Liver (tissue), 9 donors: ENCODE results near the gene CLASRP. TPM values are rescaled to one million over a fixed set of nuclear protein-coding genes. Genes with fewer than 3 reads are reported as not detected.

Experiments used
- DNase-seq: peaks from one replicate; pipeline ENCODE4 v3.0.0-alpha.2; 2017; ENCODE audit warnings: low spot score
- H3K27ac ChIP-seq, 2 donors: one replicate each; pipeline ENCODE4 v1.7.0; 2013; ENCODE audit warnings: inconsistent platforms in 2 of 2, low read length in 2 of 2, control low read depth in 1 of 2, low read depth in 1 of 2, mild to moderate bottlenecking in 1 of 2
- H3K27me3 ChIP-seq, 4 donors: one replicate each; pipeline versions ENCODE4 v1.6.1 to v1.7.0; 2013; ENCODE audit warnings: low read length in 3 of 4, inconsistent platforms in 1 of 4, mild to moderate bottlenecking in 1 of 4, moderate library complexity in 1 of 4; ENCODE audit not compliant: control insufficient read depth in 4 of 4, insufficient read depth in 4 of 4
- H3K36me3 ChIP-seq, 4 donors: one replicate each; pipeline versions ENCODE4 v1.6.1 to v1.7.0; 2013; ENCODE audit warnings: low read length in 3 of 4, mild to moderate bottlenecking in 3 of 4, low read depth in 1 of 4, moderate library complexity in 1 of 4; ENCODE audit not compliant: control insufficient read depth in 4 of 4, insufficient read depth in 3 of 4
- H3K4me1 ChIP-seq, 4 donors: one replicate each; pipeline versions ENCODE4 v1.6.1 to v1.7.0; 2013; ENCODE audit warnings: low read length in 3 of 4, mild to moderate bottlenecking in 3 of 4, moderate library complexity in 1 of 4; ENCODE audit not compliant: control insufficient read depth in 4 of 4, insufficient read depth in 4 of 4
- H3K4me3 ChIP-seq, 3 donors: one replicate each; pipeline versions ENCODE4 v1.6.1 to v1.7.0; 2013; ENCODE audit warnings: low read length in 3 of 3, control low read depth in 1 of 3, low read depth in 1 of 3, mild to moderate bottlenecking in 1 of 3
- H3K9ac ChIP-seq, 2 donors: one replicate each; pipeline ENCODE4 v1.7.0; 2013; ENCODE audit warnings: low read length in 2 of 2, mild to moderate bottlenecking in 2 of 2, moderate library complexity in 2 of 2, control low read depth in 1 of 2, low read depth in 1 of 2
- H3K9me3 ChIP-seq, 4 donors: one replicate each; pipeline versions ENCODE4 v1.6.1 to v1.7.0; 2013; ENCODE audit warnings: low read length in 3 of 4; ENCODE audit not compliant: control insufficient read depth in 4 of 4
- EGR1 ChIP-seq, 2 donors: IDR thresholded peaks; 2 replicates each; pipeline ENCODE4 v1.6.1; 2016 to 2018; ENCODE audit warnings: antibody characterized with exemption in 2 of 2, low read depth in 2 of 2
- FOXA1 ChIP-seq: IDR thresholded peaks from 2 replicates; pipeline ENCODE4 v1.6.1; 2016; ENCODE audit warnings: antibody characterized with exemption
- FOXA2 ChIP-seq: IDR thresholded peaks from 2 replicates; pipeline ENCODE4 v1.6.1; 2016; ENCODE audit warnings: antibody characterized with exemption
- GABPA ChIP-seq, 2 donors: IDR thresholded peaks in 1 of 2; conservative IDR thresholded peaks in 1 of 2; 2 replicates each; pipeline ENCODE4 v1.6.1; 2016; ENCODE audit warnings: antibody characterized with exemption in 2 of 2, mild to moderate bottlenecking in 1 of 2, moderate library complexity in 1 of 2
- HNF4A ChIP-seq, 2 donors: conservative IDR thresholded peaks; 2 replicates each; pipeline ENCODE4 v1.6.1; 2016; ENCODE audit warnings: antibody characterized with exemption in 2 of 2, mild to moderate bottlenecking in 2 of 2
- HNF4G ChIP-seq: IDR thresholded peaks from 2 replicates; pipeline ENCODE4 v1.6.1; 2016; ENCODE audit warnings: antibody characterized with exemption
- JUND ChIP-seq, 2 donors: IDR thresholded peaks; 2 replicates each; pipeline ENCODE4 v1.6.1; 2016; ENCODE audit warnings: antibody characterized with exemption in 2 of 2
- NR2F2 ChIP-seq: IDR thresholded peaks from 2 replicates; pipeline ENCODE4 v1.6.1; 2016; ENCODE audit warnings: antibody characterized with exemption
- RAD21 ChIP-seq, 2 donors: IDR thresholded peaks; 2 replicates each; pipeline ENCODE4 v1.6.1; 2016; ENCODE audit warnings: antibody characterized with exemption in 2 of 2, mild to moderate bottlenecking in 2 of 2
- RXRA ChIP-seq, 2 donors: IDR thresholded peaks; 2 replicates each; pipeline ENCODE4 v1.6.1; 2017 to 2018; ENCODE audit warnings: antibody characterized with exemption in 2 of 2, mild to moderate bottlenecking in 1 of 2
- SP1 ChIP-seq: IDR thresholded peaks from 2 replicates; pipeline ENCODE4 v1.6.1; 2018; ENCODE audit warnings: antibody characterized with exemption, mild to moderate bottlenecking
- TAF1 ChIP-seq: conservative IDR thresholded peaks from 2 replicates; pipeline ENCODE4 v1.6.1; 2016; ENCODE audit warnings: antibody characterized with exemption, mild to moderate bottlenecking
- YY1 ChIP-seq: IDR thresholded peaks from 2 replicates; pipeline ENCODE4 v1.6.1; 2016; ENCODE audit warnings: antibody characterized with exemption, mild to moderate bottlenecking
- WGBS: extraction: QIAGEN DNeasy Blood & Tissue Kit; methylation state at CpG from one replicate; pipeline ENCODE4 v1.1.7; 2013; 5-methylcytosine and 5-hydroxymethylcytosine counted together
- polyA plus RNA-seq, 2 donors: library from polyadenylated mRNA; stranded (reverse) in 1 of 2; unstranded in 1 of 2; fragments of 200-250 nt in 1 of 2; fragments of >200 nt in 1 of 2; fragmentation: Nextera tagmentation in 1 of 2; extraction: Ambion mirVana in 1 of 2; gene quantifications; one replicate each; pipeline versions ENCODE4 v1.2.1 to v1.2.3, GENCODE V29; 2013 to 2015
- total RNA-seq, 2 donors: library from RNA; depleted of rRNA; stranded (reverse); fragments of >200 nt; gene quantifications; one replicate each; pipeline ENCODE4 v1.2.3, GENCODE V29; 2014
- TF ChIP-seq, protein P1 (sequence below): fragments of 150-350 bp; IDR thresholded peaks from 2 replicates; pipeline ENCODE4 v1.5.1; 2017; ENCODE audit warnings: improper control_type of control experiment, low read depth, low read length; ENCODE audit not compliant: missing input control
- TF ChIP-seq, protein P2 (sequence below): IDR thresholded peaks from 2 replicates; pipeline ENCODE4 v1.6.1; 2016; ENCODE audit warnings: antibody characterized with exemption
- TF ChIP-seq, protein P3 (sequence below): IDR thresholded peaks from 2 replicates; pipeline ENCODE4 v1.6.1; 2016; ENCODE audit warnings: antibody characterized with exemption, mild to moderate bottlenecking
- TF ChIP-seq, protein P4 (sequence below): IDR thresholded peaks from 2 replicates; pipeline ENCODE4 v1.6.1; 2016; ENCODE audit warnings: antibody characterized with exemption
- TF ChIP-seq, protein P5 (sequence below): IDR thresholded peaks from 2 replicates; pipeline ENCODE4 v1.6.1; 2016; ENCODE audit warnings: antibody characterized with exemption
- donor health status: healthy.
- donor health status: healthy.
- donor health status: healthy.
- donor health status: healthy.
- donor health status: healthy.

Gene CLASRP
- total and polyA plus RNA-seq, 4 donors, result 9.0 to 44.3 (median 12.8) TPM

DNA sequence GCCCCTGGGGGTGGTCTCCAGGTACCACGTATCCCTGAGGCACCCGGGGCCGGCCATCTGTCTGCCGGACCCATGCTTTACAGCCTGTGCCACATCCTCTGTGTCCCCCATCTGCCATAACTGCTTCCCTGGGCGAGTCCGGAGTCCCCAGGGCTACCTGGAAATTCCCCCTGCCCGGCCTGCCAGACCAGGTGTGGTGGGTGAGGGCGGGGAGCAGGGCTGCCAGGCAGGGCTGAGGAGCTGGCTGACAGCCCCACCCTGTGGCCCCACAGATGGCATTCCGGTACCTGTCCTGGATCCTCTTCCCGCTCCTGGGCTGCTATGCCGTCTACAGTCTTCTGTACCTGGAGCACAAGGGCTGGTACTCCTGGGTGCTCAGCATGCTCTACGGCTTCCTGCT, 47.9 kb upstream of the CLASRP start (continued):
- TF ChIP-seq EGR1 (IDR thresholded peaks at IDR 0.05; ENCODE audit: low read depth in 2 of 2), result no peak
- TF ChIP-seq SP1, result no peak
- TF ChIP-seq FOXA2, result no peak

DNA sequence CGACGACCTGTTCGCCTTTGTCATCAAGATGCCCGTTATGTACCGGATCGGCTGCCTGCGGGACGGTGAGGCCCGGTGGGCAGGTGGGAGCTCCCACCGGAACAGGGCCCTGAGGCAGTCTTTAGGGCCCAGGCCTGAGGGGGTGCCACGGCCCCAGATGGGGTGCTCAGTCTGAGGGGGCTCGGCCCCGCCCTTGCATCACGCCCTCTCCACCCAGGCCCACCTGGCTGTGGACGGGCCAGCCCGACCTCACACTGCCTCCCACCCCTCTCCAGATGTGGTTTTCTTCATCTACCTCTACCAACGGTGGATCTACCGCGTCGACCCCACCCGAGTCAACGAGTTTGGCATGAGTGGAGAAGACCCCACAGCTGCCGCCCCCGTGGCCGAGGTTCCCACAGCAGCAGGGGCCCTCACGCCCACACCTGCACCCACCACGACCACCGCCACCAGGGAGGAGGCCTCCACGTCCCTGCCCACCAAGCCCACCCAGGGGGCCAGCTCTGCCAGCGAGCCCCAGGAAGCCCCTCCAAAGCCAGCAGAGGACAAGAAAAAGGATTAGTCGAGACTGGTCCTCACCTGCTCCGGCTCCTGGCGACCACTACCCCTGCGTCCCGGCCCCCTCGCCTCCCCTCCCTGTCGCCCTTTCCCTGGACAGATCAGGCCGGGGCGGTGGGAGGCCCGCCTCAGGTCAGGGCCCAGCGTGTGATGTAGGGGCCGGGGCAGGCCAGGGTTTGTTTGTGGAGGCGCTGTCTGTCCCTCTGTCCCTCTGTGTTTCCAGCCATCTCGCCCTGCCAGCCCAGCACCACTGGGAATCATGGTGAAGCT, 46.3 kb upstream of the CLASRP start:
- DNase-seq, result no peak
- peaks cover 11 to 43% (median 17%) of the 10 kb centered on the region in 4 donors for H3K36me3 ChIP-seq
- no peak overlapping the region for H3K4me3 ChIP-seq
- no peaks in the 10 kb centered on the region for H3K27me3 ChIP-seq
- no peak overlapping the region for H3K9ac ChIP-seq
- 94% methylated on average over 44 of the region's 44 CpGs for WGBS
- H3K9me3 ChIP-seq, result no peaks in the 10 kb centered on the region
- H3K27ac ChIP-seq, result no peak overlapping the region
- H3K4me1 ChIP-seq, result no peaks in the 10 kb centered on the region
- TF ChIP-seq RAD21 (IDR thresholded peaks at IDR 0.05) (no peak), HNF4A (conservative IDR thresholded peaks at IDR 0.05) (no peak), JUND (IDR thresholded peaks at IDR 0.05) (no peak), HNF4G (no peak), FOXA2 (no peak), GABPA (IDR thresholded peaks at IDR 0.05 in 1 of 2, conservative IDR thresholded peaks at IDR 0.05 in 1 of 2) (no peak), RXRA (IDR thresholded peaks at IDR 0.05) (no peak), EGR1 (IDR thresholded peaks at IDR 0.05; ENCODE audit: low read depth in 2 of 2) (no peak), TAF1 (no peak), NR2F2 (no peak), SP1 (no peak), FOXA1 (no peak), YY1 (no peak)
- TF ChIP-seq, protein P1, sequence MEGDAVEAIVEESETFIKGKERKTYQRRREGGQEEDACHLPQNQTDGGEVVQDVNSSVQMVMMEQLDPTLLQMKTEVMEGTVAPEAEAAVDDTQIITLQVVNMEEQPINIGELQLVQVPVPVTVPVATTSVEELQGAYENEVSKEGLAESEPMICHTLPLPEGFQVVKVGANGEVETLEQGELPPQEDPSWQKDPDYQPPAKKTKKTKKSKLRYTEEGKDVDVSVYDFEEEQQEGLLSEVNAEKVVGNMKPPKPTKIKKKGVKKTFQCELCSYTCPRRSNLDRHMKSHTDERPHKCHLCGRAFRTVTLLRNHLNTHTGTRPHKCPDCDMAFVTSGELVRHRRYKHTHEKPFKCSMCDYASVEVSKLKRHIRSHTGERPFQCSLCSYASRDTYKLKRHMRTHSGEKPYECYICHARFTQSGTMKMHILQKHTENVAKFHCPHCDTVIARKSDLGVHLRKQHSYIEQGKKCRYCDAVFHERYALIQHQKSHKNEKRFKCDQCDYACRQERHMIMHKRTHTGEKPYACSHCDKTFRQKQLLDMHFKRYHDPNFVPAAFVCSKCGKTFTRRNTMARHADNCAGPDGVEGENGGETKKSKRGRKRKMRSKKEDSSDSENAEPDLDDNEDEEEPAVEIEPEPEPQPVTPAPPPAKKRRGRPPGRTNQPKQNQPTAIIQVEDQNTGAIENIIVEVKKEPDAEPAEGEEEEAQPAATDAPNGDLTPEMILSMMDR, result no peak
- TF ChIP-seq, protein P2, sequence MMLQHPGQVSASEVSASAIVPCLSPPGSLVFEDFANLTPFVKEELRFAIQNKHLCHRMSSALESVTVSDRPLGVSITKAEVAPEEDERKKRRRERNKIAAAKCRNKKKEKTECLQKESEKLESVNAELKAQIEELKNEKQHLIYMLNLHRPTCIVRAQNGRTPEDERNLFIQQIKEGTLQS, result no peak
- TF ChIP-seq, protein P3, sequence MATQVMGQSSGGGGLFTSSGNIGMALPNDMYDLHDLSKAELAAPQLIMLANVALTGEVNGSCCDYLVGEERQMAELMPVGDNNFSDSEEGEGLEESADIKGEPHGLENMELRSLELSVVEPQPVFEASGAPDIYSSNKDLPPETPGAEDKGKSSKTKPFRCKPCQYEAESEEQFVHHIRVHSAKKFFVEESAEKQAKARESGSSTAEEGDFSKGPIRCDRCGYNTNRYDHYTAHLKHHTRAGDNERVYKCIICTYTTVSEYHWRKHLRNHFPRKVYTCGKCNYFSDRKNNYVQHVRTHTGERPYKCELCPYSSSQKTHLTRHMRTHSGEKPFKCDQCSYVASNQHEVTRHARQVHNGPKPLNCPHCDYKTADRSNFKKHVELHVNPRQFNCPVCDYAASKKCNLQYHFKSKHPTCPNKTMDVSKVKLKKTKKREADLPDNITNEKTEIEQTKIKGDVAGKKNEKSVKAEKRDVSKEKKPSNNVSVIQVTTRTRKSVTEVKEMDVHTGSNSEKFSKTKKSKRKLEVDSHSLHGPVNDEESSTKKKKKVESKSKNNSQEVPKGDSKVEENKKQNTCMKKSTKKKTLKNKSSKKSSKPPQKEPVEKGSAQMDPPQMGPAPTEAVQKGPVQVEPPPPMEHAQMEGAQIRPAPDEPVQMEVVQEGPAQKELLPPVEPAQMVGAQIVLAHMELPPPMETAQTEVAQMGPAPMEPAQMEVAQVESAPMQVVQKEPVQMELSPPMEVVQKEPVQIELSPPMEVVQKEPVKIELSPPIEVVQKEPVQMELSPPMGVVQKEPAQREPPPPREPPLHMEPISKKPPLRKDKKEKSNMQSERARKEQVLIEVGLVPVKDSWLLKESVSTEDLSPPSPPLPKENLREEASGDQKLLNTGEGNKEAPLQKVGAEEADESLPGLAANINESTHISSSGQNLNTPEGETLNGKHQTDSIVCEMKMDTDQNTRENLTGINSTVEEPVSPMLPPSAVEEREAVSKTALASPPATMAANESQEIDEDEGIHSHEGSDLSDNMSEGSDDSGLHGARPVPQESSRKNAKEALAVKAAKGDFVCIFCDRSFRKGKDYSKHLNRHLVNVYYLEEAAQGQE, result no peak
- TF ChIP-seq, protein P4, sequence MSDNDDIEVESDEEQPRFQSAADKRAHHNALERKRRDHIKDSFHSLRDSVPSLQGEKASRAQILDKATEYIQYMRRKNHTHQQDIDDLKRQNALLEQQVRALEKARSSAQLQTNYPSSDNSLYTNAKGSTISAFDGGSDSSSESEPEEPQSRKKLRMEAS, result no peak
- TF ChIP-seq, protein P5, sequence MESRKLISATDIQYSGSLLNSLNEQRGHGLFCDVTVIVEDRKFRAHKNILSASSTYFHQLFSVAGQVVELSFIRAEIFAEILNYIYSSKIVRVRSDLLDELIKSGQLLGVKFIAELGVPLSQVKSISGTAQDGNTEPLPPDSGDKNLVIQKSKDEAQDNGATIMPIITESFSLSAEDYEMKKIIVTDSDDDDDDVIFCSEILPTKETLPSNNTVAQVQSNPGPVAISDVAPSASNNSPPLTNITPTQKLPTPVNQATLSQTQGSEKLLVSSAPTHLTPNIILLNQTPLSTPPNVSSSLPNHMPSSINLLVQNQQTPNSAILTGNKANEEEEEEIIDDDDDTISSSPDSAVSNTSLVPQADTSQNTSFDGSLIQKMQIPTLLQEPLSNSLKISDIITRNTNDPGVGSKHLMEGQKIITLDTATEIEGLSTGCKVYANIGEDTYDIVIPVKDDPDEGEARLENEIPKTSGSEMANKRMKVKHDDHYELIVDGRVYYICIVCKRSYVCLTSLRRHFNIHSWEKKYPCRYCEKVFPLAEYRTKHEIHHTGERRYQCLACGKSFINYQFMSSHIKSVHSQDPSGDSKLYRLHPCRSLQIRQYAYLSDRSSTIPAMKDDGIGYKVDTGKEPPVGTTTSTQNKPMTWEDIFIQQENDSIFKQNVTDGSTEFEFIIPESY, result no peak
